ENCODE data around the gene PRPF6.

Gene PRPF6

GRCh38 chr20:64055893-64056638 is 75.1 kb downstream of the PRPF6 start:
- TF ChIP-seq CTCF (conservative IDR thresholded peaks at IDR 0.05; ENCODE audit: low read length): no peak
- no peak overlapping the region for H3K4me3 ChIP-seq (ENCODE audit: low read length)
- no peak for DNase-seq (ENCODE audit: low read depth)

- TF ChIP-seq CTCF (conservative IDR thresholded peaks at IDR 0.05; ENCODE audit: low read length): no peak
- no peak overlapping the region for H3K4me3 ChIP-seq (ENCODE audit: low read length)
- no peak for DNase-seq (ENCODE audit: low read depth)
These were observed 75.6 kb downstream of the PRPF6 start for GRCh38 chr20:64056639-64056888.

GRCh38 chr20:64056889-64057627 is 76.1 kb downstream of the PRPF6 start:
- DNase-seq (ENCODE audit: low read depth): no peak
- no peak overlapping the region for H3K4me3 ChIP-seq (ENCODE audit: low read length)
- TF ChIP-seq CTCF (conservative IDR thresholded peaks at IDR 0.05; ENCODE audit: low read length): no peak

- H3K4me3 ChIP-seq (ENCODE audit: low read length): no peak overlapping the region
- peak; percentile 79 for TF ChIP-seq CTCF (conservative IDR thresholded peaks at IDR 0.05; ENCODE audit: low read length)
- DNase-seq (ENCODE audit: low read depth): peak; percentile 40
These were observed 76.9 kb downstream of the PRPF6 start for GRCh38 chr20:64057628-64058498.

GRCh38 chr20:64058536-64058935 is 77.6 kb downstream of the PRPF6 start:
- TF ChIP-seq CTCF (conservative IDR thresholded peaks at IDR 0.05; ENCODE audit: low read length): no peak
- no peak overlapping the region for H3K4me3 ChIP-seq (ENCODE audit: low read length)
- DNase-seq (ENCODE audit: low read depth): no peak

GRCh38 chr20:64062276-64062595 is 81.3 kb downstream of the PRPF6 start:
- no peak for TF ChIP-seq CTCF (conservative IDR thresholded peaks at IDR 0.05; ENCODE audit: low read length)
- no peak for DNase-seq (ENCODE audit: low read depth)
- H3K4me3 ChIP-seq (ENCODE audit: low read length): peak overlapping the region; percentile 67
